Measurements from ENCODE around the gene FGFR4. TPM values are rescaled to one million over a fixed set of nuclear protein-coding genes. Genes with fewer than 3 reads are reported as not detected.

FGFR4 gene
- total and polyA plus RNA-seq, 2 experiments from 2014 or later: 43.4 to 150 TPM

- TF ChIP-seq, protein P1, sequence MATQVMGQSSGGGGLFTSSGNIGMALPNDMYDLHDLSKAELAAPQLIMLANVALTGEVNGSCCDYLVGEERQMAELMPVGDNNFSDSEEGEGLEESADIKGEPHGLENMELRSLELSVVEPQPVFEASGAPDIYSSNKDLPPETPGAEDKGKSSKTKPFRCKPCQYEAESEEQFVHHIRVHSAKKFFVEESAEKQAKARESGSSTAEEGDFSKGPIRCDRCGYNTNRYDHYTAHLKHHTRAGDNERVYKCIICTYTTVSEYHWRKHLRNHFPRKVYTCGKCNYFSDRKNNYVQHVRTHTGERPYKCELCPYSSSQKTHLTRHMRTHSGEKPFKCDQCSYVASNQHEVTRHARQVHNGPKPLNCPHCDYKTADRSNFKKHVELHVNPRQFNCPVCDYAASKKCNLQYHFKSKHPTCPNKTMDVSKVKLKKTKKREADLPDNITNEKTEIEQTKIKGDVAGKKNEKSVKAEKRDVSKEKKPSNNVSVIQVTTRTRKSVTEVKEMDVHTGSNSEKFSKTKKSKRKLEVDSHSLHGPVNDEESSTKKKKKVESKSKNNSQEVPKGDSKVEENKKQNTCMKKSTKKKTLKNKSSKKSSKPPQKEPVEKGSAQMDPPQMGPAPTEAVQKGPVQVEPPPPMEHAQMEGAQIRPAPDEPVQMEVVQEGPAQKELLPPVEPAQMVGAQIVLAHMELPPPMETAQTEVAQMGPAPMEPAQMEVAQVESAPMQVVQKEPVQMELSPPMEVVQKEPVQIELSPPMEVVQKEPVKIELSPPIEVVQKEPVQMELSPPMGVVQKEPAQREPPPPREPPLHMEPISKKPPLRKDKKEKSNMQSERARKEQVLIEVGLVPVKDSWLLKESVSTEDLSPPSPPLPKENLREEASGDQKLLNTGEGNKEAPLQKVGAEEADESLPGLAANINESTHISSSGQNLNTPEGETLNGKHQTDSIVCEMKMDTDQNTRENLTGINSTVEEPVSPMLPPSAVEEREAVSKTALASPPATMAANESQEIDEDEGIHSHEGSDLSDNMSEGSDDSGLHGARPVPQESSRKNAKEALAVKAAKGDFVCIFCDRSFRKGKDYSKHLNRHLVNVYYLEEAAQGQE (IDR thresholded peaks at IDR 0.05; ENCODE audit: unreplicated experiment): no peak
- no peak for TF ChIP-seq POLR2AphosphoS5 (IDR thresholded peaks at IDR 0.05; ENCODE audit: low read depth)
These were observed 44.3 kb downstream of the FGFR4 start (continued) for GRCh38 chr5:177131019-177131320.

DNA sequence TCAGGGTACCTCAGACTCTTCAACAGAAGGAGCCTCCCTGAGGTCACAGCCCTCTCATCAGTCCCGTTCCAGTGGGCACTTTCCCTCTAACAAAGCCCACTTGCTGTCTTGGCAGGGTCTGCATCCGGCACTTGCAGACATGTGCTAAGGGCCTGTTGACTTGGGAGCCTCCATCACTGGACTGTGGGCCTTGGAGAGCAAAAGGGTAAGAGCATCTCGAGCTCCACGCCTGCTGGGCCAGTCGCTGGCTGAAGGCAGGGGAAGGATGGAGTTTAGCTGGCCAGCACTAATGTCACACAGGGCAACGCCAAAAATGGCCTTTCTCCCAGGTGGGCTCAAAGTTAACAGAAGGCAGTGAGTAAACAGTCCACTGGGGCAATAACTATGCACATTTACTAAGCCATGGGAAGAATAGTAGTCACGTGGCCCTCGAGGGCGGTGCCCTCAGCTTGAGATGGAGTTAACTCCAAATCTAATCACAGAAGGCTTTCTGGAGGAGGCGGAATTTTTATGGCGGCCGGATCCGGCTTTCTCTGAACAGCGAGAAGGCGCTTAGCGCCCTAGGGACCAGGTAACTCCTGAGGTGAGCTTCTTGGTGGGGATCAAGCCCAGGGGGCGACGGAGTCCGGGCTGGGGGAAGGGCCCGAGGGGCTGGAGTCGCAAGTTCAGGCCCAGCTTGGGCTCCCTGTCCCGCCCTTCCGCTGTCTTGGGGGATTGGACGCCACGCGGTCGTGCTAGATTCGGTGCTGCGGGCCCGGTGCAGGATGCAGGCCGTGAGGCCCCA is 44.8 kb downstream of the FGFR4 start:
- Histone ChIP-seq H2AFZ (peak overlapping the region; percentile 25), H3K27ac (ENCODE audit: low read depth) (peak overlapping the region; percentile 100), H3K4me3 (peak overlapping the region; percentile 88), H3K4me2 (peak overlapping the region; percentile 94), H4K20me1 (replicated peaks; ENCODE audit: insufficient read depth) (peaks cover 15% of the 10 kb centered on the region), H3K27me3 (ENCODE audit: insufficient read depth) (no peaks in the 10 kb centered on the region), H3K79me2 (replicated peaks; ENCODE audit: insufficient read depth) (peaks cover 38% of the 10 kb centered on the region), H3F3A (replicated peaks; ENCODE audit: low read depth) (peaks cover 11% of the 10 kb centered on the region; the same call in 1 of the 2 replicates), H3K9me2 (ENCODE audit: insufficient read depth) (no peaks in the 10 kb centered on the region; the same call in 1 of the 2 replicates), H3K36me3 (ENCODE audit: insufficient read depth) (peaks cover 15% of the 10 kb centered on the region), H3K4me1 (ENCODE audit: insufficient read depth) (peaks cover 34% of the 10 kb centered on the region)
- peak; percentile 6 for ATAC-seq
- Mint-ChIP-seq H3K36me3 (ENCODE audit: low read depth) (peaks cover 26% of the 10 kb centered on the region), H3K27me3 (ENCODE audit: insufficient read depth, low read depth, poor library complexity) (peaks cover 20% of the 10 kb centered on the region), H3K4me3 (peak overlapping the region; percentile 94), H3K27ac (peak overlapping the region; percentile 97), H3K4me1 (peaks cover 38% of the 10 kb centered on the region), H3K9me3 (no peaks in the 10 kb centered on the region)
- peak; percentile 69 for DNase-seq (ENCODE audit: low spot score)
- TF ChIP-seq ETS1 (IDR thresholded peaks at IDR 0.05): no peak
- TF ChIP-seq EZH2 (IDR thresholded peaks at IDR 0.05; ENCODE audit: low read depth, unreplicated experiment): no peak
- no peak for TF ChIP-seq CTCF (conservative IDR thresholded peaks at IDR 0.05; ENCODE audit: low read depth in 2 of 2)
- TF ChIP-seq STAT1 (IDR thresholded peaks at IDR 0.05; ENCODE audit: unreplicated experiment): no peak
- TF ChIP-seq POLR2AphosphoS5 (IDR thresholded peaks at IDR 0.05; ENCODE audit: low read depth): peak; percentile 55; the same call in 1 of the 2 replicates
- TF ChIP-seq, protein P1 (IDR thresholded peaks at IDR 0.05; ENCODE audit: unreplicated experiment): no peak

Data from GM23338 (cell line).